PC-9 (cell line): ENCODE measurements around the gene FOXN3.

Experiments used
- CTCF ChIP-seq: fragments of 200-600 bp; sonication (generic); conservative IDR thresholded peaks from 2 replicates; pipeline ENCODE4 v1.6.1; 2017; ENCODE audit warnings: mixed run types, antibody characterized with exemption, mild to moderate bottlenecking, moderate library complexity
- EZH2 ChIP-seq: fragments of 200-600 bp; sonication (generic); IDR thresholded peaks from 2 replicates; pipeline ENCODE4 v1.8.0; 2017; ENCODE audit warnings: antibody characterized with exemption, low read depth

GRCh38 chr14:89332031-89332430 is 85.0 kb downstream of the FOXN3 start:
- TF ChIP-seq CTCF, result no peak
- TF ChIP-seq EZH2, result no peak
